Fibroblast of skin of left biceps (primary cell): ENCODE measurements around the gene PSMB9.

ENCODE experiments used
- DNase-seq, 2 experiments: peaks; one replicate each; pipeline ENCODE4 v3.0.0-alpha.2; 2013; ENCODE audit warnings: low read depth in 2 of 2

The PSMB9 gene

GRCh38 chr6:32839356-32839755 lies 14.6 kb upstream of the PSMB9 start:
- no peak for DNase-seq

DNA sequence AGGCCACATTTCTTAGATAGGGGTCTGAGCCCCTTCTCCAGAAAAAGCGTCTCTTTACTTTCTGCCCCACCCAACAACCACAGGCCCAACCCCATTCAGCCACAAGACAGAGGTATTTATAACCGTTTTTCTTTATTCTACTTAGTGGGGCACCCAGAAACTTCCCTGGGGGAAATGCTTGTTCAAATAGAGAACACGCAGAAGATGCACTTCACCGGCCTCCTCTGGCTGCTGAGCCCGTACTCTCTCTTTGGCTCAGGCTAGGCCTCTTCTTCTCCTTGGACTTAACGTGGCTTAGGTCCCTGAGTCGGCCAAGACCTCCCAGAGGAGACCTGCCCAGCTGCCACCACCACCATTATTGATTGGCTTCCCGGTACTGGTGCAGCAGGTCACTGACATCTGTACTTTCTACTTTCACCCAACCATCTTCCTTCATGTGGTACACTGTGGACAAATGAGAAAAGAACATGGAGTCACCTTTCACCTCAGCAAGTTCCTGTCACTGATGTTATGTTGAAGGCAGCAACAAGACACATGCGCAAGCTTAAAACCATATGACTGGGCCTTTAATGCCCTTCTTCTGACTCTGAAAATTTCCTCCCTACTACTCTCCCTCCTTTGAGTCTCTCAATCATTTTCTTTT lies 13.3 kb upstream of the PSMB9 start:
- DNase-seq: no peak

GRCh38 chr6:32842021-32842650 lies 11.9 kb upstream of the PSMB9 start:
- DNase-seq: no peak

DNA sequence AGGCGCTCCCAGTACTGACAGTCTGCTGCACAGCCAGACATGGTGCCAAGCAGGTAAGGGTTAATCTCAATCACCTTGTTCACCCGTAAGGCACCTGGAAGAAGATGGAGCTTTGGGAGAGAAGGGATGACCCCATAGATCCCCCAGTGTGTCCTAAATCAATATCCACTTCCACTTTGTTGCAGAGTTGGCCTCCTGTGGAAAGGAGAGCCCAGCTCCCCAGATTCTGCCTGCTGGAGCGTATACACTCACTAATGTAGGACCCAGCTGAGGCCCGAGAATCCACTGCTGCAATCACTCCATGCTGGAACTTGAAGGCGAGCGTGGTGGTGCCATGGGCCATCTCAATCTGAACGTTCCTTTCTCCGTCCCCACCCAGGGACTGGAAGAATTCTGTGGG lies 11.3 kb upstream of the PSMB9 start:
- no peak for DNase-seq

DNA sequence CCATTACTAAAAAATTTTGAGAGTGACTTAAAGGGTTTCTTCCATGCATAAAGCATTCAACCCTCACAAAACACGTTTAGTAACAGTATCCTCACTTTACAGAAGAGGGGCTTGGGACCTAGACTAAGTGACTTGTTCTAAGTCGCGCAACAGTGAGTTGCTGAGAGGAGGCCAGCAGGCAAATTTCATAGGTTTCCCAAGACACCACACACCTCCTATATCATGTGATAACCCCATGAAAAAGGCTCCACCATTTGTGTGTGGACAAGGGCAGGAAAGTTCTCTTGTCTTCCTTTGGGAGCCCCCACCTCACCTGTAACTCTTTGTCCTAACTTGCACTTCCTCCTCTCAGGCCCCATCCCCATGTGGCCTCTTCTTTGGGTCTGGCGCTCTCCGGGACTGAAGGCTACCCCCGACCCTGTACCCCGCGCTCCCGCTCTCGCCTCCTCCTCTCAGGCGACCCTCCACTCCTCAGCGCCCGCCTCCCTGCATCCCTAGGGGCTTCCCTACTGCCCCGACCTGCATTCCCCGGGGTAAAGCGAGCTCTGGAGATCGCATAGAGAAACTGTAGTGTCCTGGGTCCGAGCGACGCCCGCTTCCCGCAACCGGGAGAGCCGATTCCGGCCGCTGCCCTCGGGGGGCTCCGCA lies 10.5 kb upstream of the PSMB9 start:
- DNase-seq: no peak

- DNase-seq: peak; percentile 61 to 68
Observed at GRCh38 chr6:32843979-32844838, 9.8 kb upstream of the PSMB9 start, which contains the start of gene PSMB8. TSS of gene PSMB8 (minus strand) at chr6:32844047. CDS start at chr6:32843996, 51 bp downstream.

- DNase-seq: no peak
Observed at GRCh38 chr6:32844839-32845383, 9.1 kb upstream of the PSMB9 start.

DNA sequence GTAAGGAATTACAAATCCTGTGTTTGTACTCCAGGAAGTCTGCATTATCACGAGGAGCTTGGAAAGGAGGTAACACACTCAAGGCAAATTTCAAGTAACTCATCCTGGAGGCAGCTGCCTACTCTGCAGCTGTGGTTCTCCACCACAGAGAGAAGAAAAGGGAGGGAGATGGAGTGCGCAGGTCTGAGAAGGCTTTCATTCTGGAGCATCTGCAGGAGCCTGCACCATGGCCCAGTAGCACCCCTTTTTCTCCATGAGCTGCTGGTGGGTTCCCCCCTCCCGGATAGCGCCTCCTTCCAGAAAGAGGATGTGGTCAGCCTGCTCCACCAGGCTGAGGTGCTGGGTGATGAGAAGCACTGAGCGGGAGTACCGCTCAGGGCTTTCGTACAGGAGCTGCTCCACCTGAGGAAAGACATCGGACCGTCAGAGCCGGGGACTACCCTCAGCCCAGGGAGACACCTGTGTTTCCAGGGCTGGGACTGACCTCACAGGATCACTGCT lies 8.6 kb upstream of the PSMB9 start:
- DNase-seq: no peak

DNA sequence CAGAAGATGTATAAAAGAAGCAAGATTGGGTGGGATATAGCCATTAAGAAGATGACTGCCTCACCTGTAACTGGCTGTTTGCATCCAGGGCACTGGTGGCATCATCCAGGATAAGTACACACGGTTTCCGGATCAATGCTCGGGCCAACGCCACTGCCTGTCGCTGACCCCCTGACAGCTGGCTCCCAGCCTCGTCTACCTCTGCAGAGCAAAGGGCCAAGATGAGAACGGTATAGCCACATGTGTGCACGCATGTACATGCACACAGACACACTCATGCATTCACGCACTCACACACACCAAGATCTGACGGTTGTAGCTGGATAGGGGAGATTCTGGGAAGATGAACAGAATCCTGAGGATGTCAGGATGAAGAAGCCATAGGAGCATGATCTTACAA lies 7.0 kb upstream of the PSMB9 start:
- DNase-seq: no peak

- DNase-seq: no peak
Observed at GRCh38 chr6:32847795-32848194, 6.2 kb upstream of the PSMB9 start.

DNA sequence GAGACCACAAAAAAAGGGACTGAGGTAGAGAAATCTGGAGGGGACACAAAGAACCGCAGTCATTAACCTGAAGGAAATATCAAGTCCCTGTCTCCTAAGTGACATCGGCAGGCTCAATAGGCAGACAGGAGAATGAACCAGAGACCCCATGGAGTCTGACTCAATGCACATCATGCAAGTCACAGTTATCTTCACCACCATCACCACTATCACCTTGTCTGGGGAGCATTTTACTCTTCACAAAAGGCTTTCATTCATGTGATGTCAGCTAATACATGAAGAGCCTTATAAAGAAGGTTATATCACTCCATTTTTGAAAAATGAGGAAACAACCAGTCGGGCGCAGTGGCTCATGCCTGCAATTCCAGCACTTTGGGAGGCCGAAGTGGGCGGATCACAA lies 4.9 kb upstream of the PSMB9 start:
- DNase-seq: no peak

DNA sequence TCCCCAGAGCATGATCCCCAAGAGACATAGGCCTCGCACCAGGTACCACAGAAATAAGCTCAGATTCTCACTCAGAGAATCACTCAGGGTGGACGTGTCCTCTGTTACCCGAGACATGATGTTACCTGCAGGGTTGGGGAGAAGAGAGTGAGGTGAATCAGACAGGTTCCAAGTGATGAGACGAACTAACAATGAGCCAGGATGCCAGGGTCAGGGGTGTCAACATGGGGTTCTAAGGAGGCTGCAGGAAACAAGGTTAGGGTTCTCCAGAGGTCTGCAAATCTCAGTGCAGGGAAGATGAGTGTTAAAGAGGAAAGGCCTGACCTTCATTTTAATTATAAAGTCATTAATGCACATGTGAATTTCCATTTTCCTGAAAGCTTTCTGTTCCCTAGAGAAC lies 3.0 kb upstream of the PSMB9 start:
- DNase-seq: no peak

- DNase-seq: no peak
Observed at GRCh38 chr6:32852018-32852843, 1.8 kb upstream of the PSMB9 start.

DNA sequence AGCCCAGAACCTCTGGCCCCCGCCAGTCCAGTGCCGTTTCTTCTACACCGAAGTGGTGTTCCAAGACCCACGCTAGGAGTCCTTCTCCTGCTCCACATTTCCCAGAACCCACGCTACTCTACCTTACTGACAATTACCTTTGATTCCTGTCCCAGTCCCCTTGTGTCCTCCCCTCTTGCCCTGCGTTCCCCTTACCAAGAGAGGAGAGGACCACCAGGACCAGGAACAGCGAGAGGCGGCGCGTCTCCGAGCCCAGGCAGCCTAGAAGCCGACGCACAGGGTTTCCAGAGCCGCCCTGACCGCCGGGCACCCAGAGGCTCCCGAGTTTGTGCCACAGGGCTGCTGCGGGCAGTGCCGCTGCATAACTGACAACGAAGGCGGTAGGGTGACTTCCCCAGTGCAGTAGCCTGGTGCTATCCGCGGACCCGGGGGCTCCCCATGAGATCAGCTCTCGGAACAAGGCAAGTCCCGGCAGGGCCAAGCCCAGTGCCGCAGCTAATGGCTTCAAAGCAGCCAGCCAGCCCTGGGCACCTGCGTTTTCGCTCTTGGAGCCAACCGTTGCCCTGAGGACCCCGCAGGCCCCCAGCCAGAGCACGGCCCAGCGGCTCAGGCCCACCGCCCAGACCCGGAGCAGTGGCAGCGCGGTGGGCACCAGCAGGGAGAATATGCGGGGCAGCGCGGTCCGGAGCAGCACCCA lies 1.0 kb upstream of the PSMB9 start:
- no peak for DNase-seq

GRCh38 chr6:32854376-32855178 lies 585 bp downstream of the PSMB9 start:
- DNase-seq: no peak

- no peak for DNase-seq
Observed at GRCh38 chr6:32855467-32856174, 1.6 kb downstream of the PSMB9 start.

DNA sequence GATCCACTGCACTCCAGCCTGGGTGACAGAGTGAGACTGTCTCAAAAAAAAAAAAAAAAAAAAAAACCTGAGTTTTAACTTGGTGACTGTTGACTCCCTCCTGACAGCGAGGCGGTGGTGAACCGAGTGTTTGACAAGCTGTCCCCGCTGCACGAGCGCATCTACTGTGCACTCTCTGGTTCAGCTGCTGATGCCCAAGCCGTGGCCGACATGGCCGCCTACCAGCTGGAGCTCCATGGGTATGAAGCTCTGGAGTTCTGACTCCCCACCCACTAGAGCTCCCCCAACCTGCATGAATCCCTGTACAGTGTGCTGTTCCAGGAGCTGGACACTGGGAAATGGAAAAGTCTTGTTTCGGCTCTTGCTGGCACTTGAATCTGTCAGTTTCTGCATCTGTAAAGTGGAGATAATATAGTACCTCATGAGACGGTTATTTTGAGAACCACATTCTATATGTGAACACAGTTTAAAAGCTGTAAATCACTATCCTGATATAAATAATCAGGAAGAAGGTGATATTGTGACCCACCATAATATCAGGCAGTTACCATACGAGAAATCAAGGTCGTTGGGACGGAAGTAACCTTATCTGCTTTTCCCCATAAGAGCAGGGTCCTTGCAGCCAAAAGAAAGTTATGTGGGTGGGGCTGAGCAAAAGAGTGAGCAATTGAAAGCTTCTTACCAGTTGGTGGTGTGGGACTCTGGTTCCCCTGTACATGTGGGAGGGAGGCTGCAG lies 3.3 kb downstream of the PSMB9 start:
- no peak for DNase-seq

GRCh38 chr6:32858194-32858593 lies 4.2 kb downstream of the PSMB9 start:
- DNase-seq: no peak
